ENCODE results near the gene PPM1A.

GRCh38 chr14:60226298-60226697 lies 22.7 kb upstream of the PPM1A start:
- TF ChIP-seq CTCF (IDR thresholded peaks at IDR 0.05) (no peak), POLR2A (IDR thresholded peaks at IDR 0.05; ENCODE audit: low read depth) (no peak), POLR2AphosphoS5 (IDR thresholded peaks at IDR 0.05) (no peak)
